C4-2B (cell line): Measurements from ENCODE around the gene KLHDC3.

Experiments used
- CTCF ChIP-seq: fragments of 450-650 bp; conservative IDR thresholded peaks from 2 replicates; pipeline ENCODE4 v1.5.1; 2017; ENCODE audit warnings: mild to moderate bottlenecking
- ZFX ChIP-seq: fragments of 450-650 bp; IDR thresholded peaks from 2 replicates; pipeline ENCODE4 v1.6.1; 2017

GRCh38 chr6:43061861-43062260 lies 47.8 kb downstream of the KLHDC3 start:
- no peak for TF ChIP-seq CTCF
- TF ChIP-seq ZFX: no peak
